ENCODE results near the gene MPDU1. TPM values are rescaled to one million over a fixed set of nuclear protein-coding genes. Genes with fewer than 3 reads are reported as not detected.
A peak's percentile ranks its signal among the peaks of the same experiment; 100 is the strongest.

Gene MPDU1
- total RNA-seq, 1 experiment from 2014 or later = 57.0 TPM

GRCh38 chr17:7561028-7561575 lies 22.6 kb upstream of the MPDU1 start:
- DNase-seq (ENCODE audit: low spot score) (peak; percentile 93), ATAC-seq (peak; percentile 65)
- CTCF ChIA-PET = interaction anchor here (0.6 to 3.6 kb wide), 82 partner anchors 9 to 515 kb away, joined by 3 to 81 read pairs (median 6); partner anchors contain the start of genes ACADVL, ACAP1, CD68 and CHRNB1
- Mint-ChIP-seq H3K36me3 (peaks cover 22% of the 10 kb centered on the region), H3K4me1 (peaks cover 53% of the 10 kb centered on the region), H3K27ac (peak overlapping the region; percentile 97), H3K4me3 (peak overlapping the region; percentile 94), H3K27me3 (ENCODE audit: low read depth) (no peaks in the 10 kb centered on the region), H3K9me3 (no peaks in the 10 kb centered on the region)
- POLR2A ChIA-PET = interaction anchor here (0.5 to 1.9 kb wide), 16 partner anchors 12 to 281 kb away, joined by 3 to 8 read pairs (median 4); partner anchors contain the start of genes ACAP1, MPDU1, SOX15 and TNFSF12
- TF ChIP-seq NR1H2 (CRISPR knock-in tag; IDR thresholded peaks at IDR 0.05) (no peak), CTCF (IDR thresholded peaks at IDR 0.05) (peak; percentile 46; the same call in 1 of the 2 replicates), GTF2I (CRISPR knock-in tag; conservative IDR thresholded peaks at IDR 0.05) (no peak), IRF1 (CRISPR knock-in tag; IDR thresholded peaks at IDR 0.05) (no peak), FOXJ3 (CRISPR knock-in tag; IDR thresholded peaks at IDR 0.05; ENCODE audit: borderline replicate concordance) (no peak), ZNF512 (CRISPR knock-in tag; IDR thresholded peaks at IDR 0.05; ENCODE audit: borderline replicate concordance) (no peak), E2F1 (CRISPR knock-in tag; IDR thresholded peaks at IDR 0.05) (no peak), TEAD1 (CRISPR knock-in tag; IDR thresholded peaks at IDR 0.05) (0 out of 2 replicates have a peak, but pooled peaks have one; percentile 46), ZNF138 (CRISPR knock-in tag; conservative IDR thresholded peaks at IDR 0.05) (no peak), HMGXB4 (CRISPR knock-in tag; IDR thresholded peaks at IDR 0.05) (peak; percentile 5; the same call in 1 of the 2 replicates), ZNF416 (CRISPR knock-in tag; IDR thresholded peaks at IDR 0.05) (no peak), PRRX2 (CRISPR knock-in tag; IDR thresholded peaks at IDR 0.05) (no peak), ZBTB21 (CRISPR knock-in tag; IDR thresholded peaks at IDR 0.05; ENCODE audit: borderline replicate concordance) (no peak), NR2C2 (CRISPR knock-in tag; IDR thresholded peaks at IDR 0.05) (no peak), JUN (CRISPR knock-in tag; IDR thresholded peaks at IDR 0.05) (no peak), NR3C1 (CRISPR knock-in tag; conservative IDR thresholded peaks at IDR 0.05; ENCODE audit: low read depth) (0 out of 2 replicates have a peak, but pooled peaks have one; percentile 40), FOXP4 (CRISPR knock-in tag; IDR thresholded peaks at IDR 0.05) (0 out of 2 replicates have a peak, but pooled peaks have one; percentile 58), ELF4 (CRISPR knock-in tag; IDR thresholded peaks at IDR 0.05; ENCODE audit: low read depth) (no peak), ESRRA (CRISPR knock-in tag; IDR thresholded peaks at IDR 0.05; ENCODE audit: borderline replicate concordance) (no peak), SMAD4 (CRISPR knock-in tag; IDR thresholded peaks at IDR 0.05) (no peak), JAZF1 (CRISPR knock-in tag; IDR thresholded peaks at IDR 0.05) (no peak), ZBTB43 (CRISPR knock-in tag; IDR thresholded peaks at IDR 0.05) (no peak), ZNF232 (CRISPR knock-in tag; IDR thresholded peaks at IDR 0.05) (no peak; the same call in 1 of the 2 replicates), RELA (CRISPR knock-in tag; IDR thresholded peaks at IDR 0.05; ENCODE audit: borderline replicate concordance) (no peak), ZNF121 (CRISPR knock-in tag; IDR thresholded peaks at IDR 0.05) (no peak), ATF2 (CRISPR knock-in tag; IDR thresholded peaks at IDR 0.05; ENCODE audit: borderline replicate concordance, low read depth) (no peak), TP53 (CRISPR knock-in tag; IDR thresholded peaks at IDR 0.05) (no peak)
